PC-9 (cell line): Measurements from ENCODE around the gene GALNT9. TPM values are rescaled to one million over a fixed set of nuclear protein-coding genes. Genes with fewer than 3 reads are reported as not detected.

Source experiments
- BruUV-seq: library from RNA; stranded (reverse); fragments of 400-500 nt; replicated peaks from 2 replicates; lab custom pipeline; 2021; lab: Mats Ljungman, UMichigan
- CTCF ChIA-PET: fragments of 300-600 bp; sonication (Branson Sonifier 250); formaldehyde crosslinking; loops from one replicate; lab custom pipeline; 2022; ENCODE audit warnings: antibody characterized with exemption; lab: Charles Lee
- POLR2A ChIA-PET: fragments of 300-600 bp; sonication (Branson Sonifier 250); formaldehyde crosslinking; loops from one replicate; lab custom pipeline; 2022; ENCODE audit warnings: antibody characterized with exemption; ENCODE audit not compliant: unreplicated experiment; lab: Charles Lee
- DNase-seq, 2 experiments: peaks; one replicate each; pipeline versions ENCODE4 v3.0.0 to v3.0.0-alpha.2; 2015 to 2022; ENCODE audit warnings: mixed read lengths in 1 of 2
- H2AFZ ChIP-seq: fragments of 200-600 bp; sonication (generic); 2 replicates; pipeline ENCODE4 v1.8.1; 2017; ENCODE audit warnings: antibody characterized with exemption
- H3F3A ChIP-seq: fragments of 200-600 bp; sonication (generic); 2 replicates; pipeline ENCODE4 v1.8.1; 2017; ENCODE audit warnings: antibody characterized with exemption, mild to moderate bottlenecking, low read depth; ENCODE audit not compliant: insufficient read depth
- H3K27ac ChIP-seq: fragments of 200-600 bp; sonication (generic); 2 replicates; pipeline ENCODE4 v1.6.1; 2016; ENCODE audit warnings: mixed run types
- H3K27me3 ChIP-seq: fragments of 200-600 bp; sonication (generic); 2 replicates; pipeline ENCODE4 v1.6.1; 2016; ENCODE audit warnings: low read depth, mixed run types; ENCODE audit not compliant: insufficient read depth
- H3K36me3 ChIP-seq: fragments of 200-600 bp; sonication (generic); 2 replicates; pipeline ENCODE4 v1.6.1; 2016; ENCODE audit warnings: low read depth, mixed run types
- H3K4me1 ChIP-seq: fragments of 200-600 bp; sonication (generic); replicated peaks from 2 replicates; pipeline ENCODE4 v1.6.1; 2016; ENCODE audit warnings: mixed run types; ENCODE audit not compliant: insufficient read depth
- H3K4me2 ChIP-seq: fragments of 200-600 bp; sonication (generic); 2 replicates; pipeline ENCODE4 v1.6.1; 2017; ENCODE audit warnings: mixed run types
- H3K4me3 ChIP-seq: fragments of 200-600 bp; sonication (generic); 2 replicates; pipeline ENCODE4 v1.6.1; 2016; ENCODE audit warnings: mixed run types
- H3K79me2 ChIP-seq: fragments of 200-600 bp; sonication (generic); 2 replicates; pipeline ENCODE4 v1.6.1; 2017; ENCODE audit warnings: low read depth, mixed run types
- H3K9me2 ChIP-seq: fragments of 200-600 bp; sonication (generic); 2 replicates; pipeline ENCODE4 v1.8.1; 2017; ENCODE audit warnings: mild to moderate bottlenecking; ENCODE audit not compliant: insufficient read depth
- H3K9me3 ChIP-seq: fragments of 200-600 bp; sonication (generic); 2 replicates; pipeline ENCODE4 v1.8.1; 2016; ENCODE audit warnings: low read depth; ENCODE audit not compliant: insufficient read depth
- H4K20me1 ChIP-seq: fragments of 200-600 bp; sonication (generic); 2 replicates; pipeline ENCODE4 v1.8.1; 2017; ENCODE audit not compliant: insufficient read depth
- CTCF ChIP-seq: fragments of 200-600 bp; sonication (generic); conservative IDR thresholded peaks from 2 replicates; pipeline ENCODE4 v1.6.1; 2017; ENCODE audit warnings: mixed run types, antibody characterized with exemption, mild to moderate bottlenecking, moderate library complexity
- EZH2 ChIP-seq: fragments of 200-600 bp; sonication (generic); IDR thresholded peaks from 2 replicates; pipeline ENCODE4 v1.8.0; 2017; ENCODE audit warnings: antibody characterized with exemption, low read depth
- intact Hi-C: fragments of 100-400 bp; cut with micrococcal nuclease; formaldehyde crosslinking; loops from one replicate; pipeline ENCODE4 v1.10.0; 2022; ENCODE audit not compliant: unreplicated experiment
- total RNA-seq: library from RNA; stranded (reverse); gene quantifications from 2 replicates; pipeline ENCODE4 v1.2.3, GENCODE V29; 2021

The GALNT9 gene
- total RNA-seq, 1 experiment from 2014 or later, result 11.2 TPM

- Histone ChIP-seq H3K4me2 (no peak overlapping the region), H3K4me3 (no peak overlapping the region), H3K79me2 (no peaks in the 10 kb centered on the region), H3K36me3 (peaks cover 18% of the 10 kb centered on the region), H3K4me1 (no peaks in the 10 kb centered on the region), H3K9me2 (no peaks in the 10 kb centered on the region), H3F3A (peaks cover 26% of the 10 kb centered on the region), H3K9me3 (no peaks in the 10 kb centered on the region), H4K20me1 (peaks cover 21% of the 10 kb centered on the region), H3K27me3 (no peaks in the 10 kb centered on the region), H2AFZ (no peak overlapping the region), H3K27ac (no peak overlapping the region)
- TF ChIP-seq EZH2 (no peak), CTCF (no peak)
- no TSS peak for BruUV-seq
- intact Hi-C loops, result loop anchor here (1.0 to 10.0 kb wide), 4 partner anchors 187 to 460 kb away; partner anchors contain the start of genes LRCOL1 and P2RX2
- DNase-seq, result no peak
- ChIA-PET POLR2A (no interaction called here), CTCF (no interaction called here)
Observed at GRCh38 chr12:132154941-132155770, 174.2 kb downstream of the GALNT9 start.

GRCh38 chr12:132154341-132154761 lies 175.0 kb downstream of the GALNT9 start:
- no peaks in the 10 kb centered on the region for H3K27me3 ChIP-seq
- POLR2A ChIA-PET, result no interaction called here

More at GRCh38 chr12:132154341-132154761, 175.0 kb downstream of the GALNT9 start:
- no peak for DNase-seq
- no peaks in the 10 kb centered on the region for H3K4me1 ChIP-seq
- H3K9me3 ChIP-seq, result no peaks in the 10 kb centered on the region
- CTCF ChIA-PET, result interaction anchor here (0.5 to 1.1 kb wide), 5 partner anchors 26 to 485 kb away, joined by 3 to 12 read pairs (median 4); no protein-coding TSS in a partner anchor
- no peak for TF ChIP-seq EZH2
- TF ChIP-seq CTCF, result no peak
- no peak overlapping the region for H3K4me2 ChIP-seq
- H4K20me1 ChIP-seq, result peaks cover 21% of the 10 kb centered on the region
- no peaks in the 10 kb centered on the region for H3K9me2 ChIP-seq
- no peak overlapping the region for H2AFZ ChIP-seq
- peaks cover 18% of the 10 kb centered on the region for H3K36me3 ChIP-seq
- H3F3A ChIP-seq, result peaks cover 26% of the 10 kb centered on the region
- intact Hi-C loops, result loop anchor here (1.0 to 10.0 kb wide), 4 partner anchors 188 to 460 kb away; partner anchors contain the start of genes LRCOL1 and P2RX2
- BruUV-seq, result no TSS peak
- no peak overlapping the region for H3K4me3 ChIP-seq
- H3K27ac ChIP-seq, result no peak overlapping the region
- H3K79me2 ChIP-seq, result no peaks in the 10 kb centered on the region
